HuH-7.5 (cell line): ENCODE data around the gene PGLYRP1.
A peak's percentile ranks its signal among the peaks of the same experiment; 100 is the strongest.

Experiments used
- DNase-seq: peaks from one replicate; pipeline ENCODE4 v3.0.0; 2011; ENCODE audit warnings: low spot score

The PGLYRP1 gene

GRCh38 chr19:46000491-46001246 lies 22.2 kb downstream of the PGLYRP1 start:
- DNase-seq = no peak

GRCh38 chr19:45999653-46000121 lies 23.2 kb downstream of the PGLYRP1 start:
- no peak for DNase-seq

DNA sequence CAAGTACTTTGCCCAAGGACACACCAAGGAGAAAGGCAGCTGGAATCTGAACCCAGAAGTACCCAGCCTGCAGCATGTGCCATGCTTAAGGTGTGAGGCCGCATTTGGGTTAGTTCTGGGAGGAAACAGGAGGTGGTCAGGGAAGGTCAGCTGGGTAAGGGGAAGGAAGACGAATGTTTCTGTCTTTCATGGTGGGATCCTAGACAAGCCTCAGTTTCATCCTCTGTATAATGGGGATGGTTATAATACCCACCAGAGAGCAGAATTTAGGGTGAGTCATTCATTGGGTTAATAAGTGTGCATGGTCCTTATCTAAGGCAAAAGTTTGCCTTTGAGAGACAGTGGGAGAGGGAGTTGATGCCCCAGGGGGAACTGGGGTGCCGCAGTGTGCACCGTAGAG lies 24.0 kb downstream of the PGLYRP1 start:
- DNase-seq = no peak

DNA sequence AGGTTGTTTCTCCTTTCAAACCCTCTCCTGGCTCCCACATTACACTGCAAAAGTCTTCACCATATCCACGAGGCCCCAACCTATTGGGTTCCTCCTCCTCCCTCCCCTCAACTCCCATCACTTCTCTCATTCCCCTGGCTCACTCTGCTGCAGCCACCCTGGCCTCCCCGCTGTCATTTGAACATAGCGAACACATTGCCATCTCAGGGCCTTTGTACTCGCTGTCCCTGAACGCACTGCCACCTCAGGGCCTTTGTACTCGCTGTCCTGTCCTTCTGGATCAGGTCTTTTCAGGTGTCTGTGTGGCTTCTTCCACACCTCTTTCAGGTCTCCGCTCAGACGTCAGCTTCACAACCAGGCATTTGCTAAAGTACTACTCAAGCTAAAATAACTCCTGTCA lies 25.9 kb downstream of the PGLYRP1 start:
- DNase-seq = no peak

GRCh38 chr19:45995715-45996385 lies 27.0 kb downstream of the PGLYRP1 start:
- DNase-seq = no peak

GRCh38 chr19:45994998-45995714 lies 27.7 kb downstream of the PGLYRP1 start, which contains the start of gene CCDC61:
Gene CCDC61, plus strand, starts transcription at chr19:45995467. Its CDS starts 7,552 bp downstream, at chr19:46003019.
- DNase-seq = peak; percentile 99

DNA sequence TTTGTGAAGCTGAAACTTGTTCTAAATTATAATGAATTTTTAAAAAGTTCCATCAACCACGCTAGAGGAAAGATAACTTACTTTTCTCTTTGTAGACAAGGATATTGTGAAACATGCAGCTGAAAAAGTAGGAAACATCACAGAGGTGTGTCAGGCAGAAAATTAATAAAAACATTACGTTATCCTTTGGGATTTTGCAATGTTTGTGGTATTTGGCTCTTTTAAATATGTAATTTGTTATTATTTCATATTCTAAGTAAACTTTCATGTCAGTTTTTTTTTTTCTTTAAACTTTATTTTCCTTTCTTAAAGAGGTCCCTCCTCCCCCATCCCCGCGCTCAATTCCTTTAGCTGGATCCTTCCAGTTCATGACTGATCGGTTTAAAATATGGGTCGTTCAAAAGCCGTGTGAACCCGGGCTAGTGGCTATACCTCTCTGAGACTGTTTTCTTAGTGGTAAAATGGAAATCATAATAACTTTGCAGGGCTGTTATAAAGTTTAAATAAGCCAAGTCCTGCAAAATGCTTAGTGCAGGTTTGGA lies 28.3 kb downstream of the PGLYRP1 start:
- no peak for DNase-seq

- no peak for DNase-seq
Observed at GRCh38 chr19:45990113-45990728, 32.6 kb downstream of the PGLYRP1 start.

- DNase-seq = no peak
Observed at GRCh38 chr19:45985321-45985720, 37.5 kb downstream of the PGLYRP1 start.

DNA sequence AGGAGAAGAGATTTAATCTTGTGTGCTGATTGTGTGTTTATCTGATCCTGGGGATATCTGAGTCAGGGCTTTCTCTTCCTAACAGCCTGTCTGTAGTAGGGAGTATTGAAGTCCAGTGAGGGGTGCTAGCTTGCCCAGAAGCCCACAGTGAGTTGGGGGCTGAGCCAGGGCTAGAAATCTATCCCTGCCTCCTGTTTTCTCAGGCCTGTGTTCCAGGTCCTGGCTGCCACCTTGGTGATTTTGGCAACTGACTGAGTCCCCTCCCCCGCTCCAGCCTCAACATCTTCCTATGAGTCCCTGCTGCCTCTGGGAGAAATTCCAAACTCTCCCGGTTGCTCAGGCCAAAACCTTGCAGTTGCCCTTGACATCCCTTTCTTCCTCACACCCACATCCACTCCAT lies 41.5 kb downstream of the PGLYRP1 start:
- DNase-seq = no peak

- DNase-seq = no peak
Observed at GRCh38 chr19:45978156-45978555, 44.7 kb downstream of the PGLYRP1 start.

DNA sequence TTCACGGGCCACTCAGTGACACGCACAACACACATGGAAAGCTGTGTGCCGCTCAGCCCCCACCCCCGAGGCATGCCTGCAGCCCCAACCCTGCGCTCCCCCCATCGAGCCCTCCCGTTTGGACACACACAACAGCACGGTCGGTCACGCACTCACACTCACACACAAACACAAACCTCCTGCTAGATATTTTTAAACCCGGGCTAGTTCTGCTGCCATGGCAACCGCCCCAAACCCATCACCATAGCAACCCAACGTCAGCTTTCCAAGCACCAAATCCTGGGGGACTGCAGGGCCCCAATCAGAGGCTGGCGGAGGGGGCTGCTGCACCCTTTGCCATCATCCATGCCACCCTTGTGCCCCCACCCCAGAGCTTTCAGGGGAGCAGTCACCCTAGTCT lies 46.7 kb downstream of the PGLYRP1 start:
- no peak for DNase-seq

- no peak for DNase-seq
Observed at GRCh38 chr19:45975306-45976070, 47.4 kb downstream of the PGLYRP1 start.

- DNase-seq = no peak
Observed at GRCh38 chr19:45973553-45974338, 49.1 kb downstream of the PGLYRP1 start, which contains the start of gene NOVA2. Gene NOVA2, minus strand, starts transcription at chr19:45973865. Its CDS starts 514 bp downstream, at chr19:45973351.

GRCh38 chr19:45972947-45973540 lies 49.8 kb downstream of the PGLYRP1 start:
- DNase-seq = no peak

- no peak for DNase-seq
Observed at GRCh38 chr19:45972081-45972946, 50.5 kb downstream of the PGLYRP1 start.

- DNase-seq = no peak
Observed at GRCh38 chr19:45971260-45971902, 51.5 kb downstream of the PGLYRP1 start.

GRCh38 chr19:45969676-45970075 lies 53.2 kb downstream of the PGLYRP1 start:
- no peak for DNase-seq
